Endothelial cell (in vitro differentiated cells): Measurements from ENCODE around the gene GMNN. TPM values are rescaled to one million over a fixed set of nuclear protein-coding genes. Genes with fewer than 3 reads are reported as not detected.

Source experiments
- DNase-seq: peaks from one replicate; pipeline ENCODE4 v3.0.0; 2021; ENCODE audit warnings: low spot score
- H3K27ac Mint-ChIP-seq: one replicate; pipeline ENCODE4 v1.8.0; 2021; ENCODE audit warnings: mixed read lengths, inconsistent platforms; ENCODE audit not compliant: unreplicated experiment
- H3K27me3 Mint-ChIP-seq: one replicate; pipeline ENCODE4 v1.8.0; 2021; ENCODE audit warnings: mild to moderate bottlenecking, moderate library complexity, mixed read lengths, inconsistent platforms; ENCODE audit not compliant: unreplicated experiment
- H3K36me3 Mint-ChIP-seq: one replicate; pipeline ENCODE4 v1.8.0; 2021; ENCODE audit warnings: mild to moderate bottlenecking, low read depth, mixed read lengths, inconsistent platforms; ENCODE audit not compliant: unreplicated experiment
- H3K4me1 Mint-ChIP-seq: one replicate; pipeline ENCODE4 v1.8.0; 2021; ENCODE audit warnings: mild to moderate bottlenecking, mixed read lengths, inconsistent platforms; ENCODE audit not compliant: unreplicated experiment
- H3K4me3 Mint-ChIP-seq: one replicate; pipeline ENCODE4 v1.8.0; 2021; ENCODE audit warnings: mild to moderate bottlenecking, mixed read lengths, inconsistent platforms; ENCODE audit not compliant: unreplicated experiment
- H3K9me3 Mint-ChIP-seq: one replicate; pipeline ENCODE4 v1.8.0; 2021; ENCODE audit warnings: mixed read lengths, inconsistent platforms; ENCODE audit not compliant: unreplicated experiment
- CTCF ChIP-seq: fragments of 200-600 bp; sonication (generic); IDR thresholded peaks from one replicate; pipeline ENCODE4 v1.5.0; 2021; ENCODE audit warnings: antibody characterized with exemption; ENCODE audit not compliant: unreplicated experiment
- total RNA-seq: library from RNA; stranded (reverse); fragmentation: NEBNext Ultra II Directional; extraction: Animal tissue kit (Norgen Biotek cat#: 25700); gene quantifications from one replicate; pipeline ENCODE4 v1.2.1, GENCODE V29; 2021; ENCODE audit not compliant: unreplicated experiment

GMNN gene
- total RNA-seq, 1 donor from 2014 or later = 24.7 TPM

GRCh38 chr6:24798740-24799540 lies 24.2 kb downstream of the GMNN start, which contains the start of gene ARMH2:
TSS of gene ARMH2 (minus strand) at chr6:24798917. CDS start at chr6:24798857, 60 bp downstream.
- H3K9me3 Mint-ChIP-seq = no peaks in the 10 kb centered on the region
- H3K4me3 Mint-ChIP-seq = no peak within 1 kb of the TSS
- H3K4me1 Mint-ChIP-seq = no peaks in the 10 kb centered on the region
- no peak for DNase-seq
- H3K27ac Mint-ChIP-seq = no peak within 1 kb of the TSS
- no peaks in the 10 kb centered on the region for H3K27me3 Mint-ChIP-seq
- TF ChIP-seq CTCF = no peak
- no peaks in the 10 kb centered on the region for H3K36me3 Mint-ChIP-seq

- H3K27me3 Mint-ChIP-seq = no peaks in the 10 kb centered on the region
- TF ChIP-seq CTCF = no peak
- DNase-seq = no peak
- no peaks in the 10 kb centered on the region for H3K36me3 Mint-ChIP-seq
- no peaks in the 10 kb centered on the region for H3K4me1 Mint-ChIP-seq
- H3K9me3 Mint-ChIP-seq = no peaks in the 10 kb centered on the region
- H3K4me3 Mint-ChIP-seq = no peak overlapping the region
- no peak overlapping the region for H3K27ac Mint-ChIP-seq
These were observed 24.8 kb downstream of the GMNN start for GRCh38 chr6:24799541-24799915.

DNA sequence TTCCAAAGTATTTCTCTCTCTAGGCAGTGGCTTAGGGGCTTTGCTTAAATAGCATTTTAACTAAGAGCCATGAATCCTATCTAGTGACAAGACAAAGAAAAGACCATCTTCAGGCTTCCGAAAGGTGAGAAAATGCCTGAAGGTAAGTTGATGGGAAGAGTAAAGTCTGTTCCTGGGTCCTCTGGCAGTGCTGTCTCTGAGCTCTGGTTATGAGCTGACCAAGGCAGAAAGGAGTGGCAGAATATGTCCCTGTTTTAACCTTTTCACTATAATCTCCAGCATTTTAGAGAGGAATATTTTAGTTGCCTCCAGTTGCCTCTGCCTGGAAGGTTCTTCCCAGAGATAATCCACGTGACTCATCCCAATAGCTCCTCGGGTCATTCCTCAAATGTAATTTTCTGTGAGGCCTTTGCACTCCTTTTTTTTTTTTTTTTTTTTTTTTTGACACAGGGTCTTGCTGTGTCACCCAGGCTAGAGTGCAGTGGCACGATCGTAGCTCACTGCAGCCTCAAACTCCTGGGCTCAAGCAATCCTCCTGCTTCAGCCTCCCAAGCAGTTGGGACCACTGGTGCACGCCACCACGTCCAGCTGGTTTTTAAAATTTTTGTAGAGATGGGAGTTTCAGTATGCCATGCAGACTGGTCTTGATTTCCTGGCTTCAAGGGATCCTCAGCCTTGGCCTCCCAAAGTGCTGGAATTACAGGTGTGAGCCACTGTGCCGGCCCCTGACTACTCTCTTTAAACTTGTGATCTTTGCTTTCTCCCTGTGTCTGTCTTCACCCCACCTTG lies 27.7 kb downstream of the GMNN start:
- H3K9me3 Mint-ChIP-seq = no peaks in the 10 kb centered on the region
- H3K27me3 Mint-ChIP-seq = no peaks in the 10 kb centered on the region
- no peaks in the 10 kb centered on the region for H3K36me3 Mint-ChIP-seq
- H3K27ac Mint-ChIP-seq = no peak overlapping the region
- DNase-seq = no peak
- no peaks in the 10 kb centered on the region for H3K4me1 Mint-ChIP-seq
- no peak for TF ChIP-seq CTCF
- H3K4me3 Mint-ChIP-seq = no peak overlapping the region

- no peaks in the 10 kb centered on the region for H3K9me3 Mint-ChIP-seq
- no peaks in the 10 kb centered on the region for H3K36me3 Mint-ChIP-seq
- TF ChIP-seq CTCF = no peak
- H3K4me3 Mint-ChIP-seq = no peak overlapping the region
- H3K27me3 Mint-ChIP-seq = no peaks in the 10 kb centered on the region
- no peaks in the 10 kb centered on the region for H3K4me1 Mint-ChIP-seq
- DNase-seq = no peak
- H3K27ac Mint-ChIP-seq = no peak overlapping the region
These were observed 32.8 kb downstream of the GMNN start for GRCh38 chr6:24807584-24807983.

- no peak for TF ChIP-seq CTCF
- Mint-ChIP-seq H3K27me3 (no peaks in the 10 kb centered on the region), H3K4me1 (no peaks in the 10 kb centered on the region), H3K36me3 (no peaks in the 10 kb centered on the region), H3K27ac (no peak overlapping the region), H3K9me3 (no peaks in the 10 kb centered on the region), H3K4me3 (no peak overlapping the region)
- no peak for DNase-seq
These were observed 35.0 kb downstream of the GMNN start for GRCh38 chr6:24809728-24810127.
